HL-60 (cell line): ENCODE results near the gene TRIB2.

Source experiments
- GABPA ChIP-seq: IDR thresholded peaks from 2 replicates; pipeline ENCODE4 v1.6.1; 2012; ENCODE audit warnings: low read depth
- POLR2AphosphoS5 ChIP-seq: IDR thresholded peaks from 2 replicates; pipeline ENCODE4 v1.6.1; 2012; ENCODE audit warnings: low read depth
- SPI1 ChIP-seq: IDR thresholded peaks from 2 replicates; pipeline ENCODE4 v1.6.1; 2012; ENCODE audit warnings: low read depth, mild to moderate bottlenecking, borderline replicate concordance
- TF ChIP-seq, protein P1 (sequence below): IDR thresholded peaks from one replicate; pipeline ENCODE4 v1.5.1; 2011; ENCODE audit warnings: low read length, control low read depth, inconsistent platforms; ENCODE audit not compliant: insufficient read depth
- TF ChIP-seq, protein P2 (sequence below): IDR thresholded peaks from 2 replicates; pipeline ENCODE4 v1.6.1; 2012; ENCODE audit warnings: low read depth; ENCODE audit not compliant: insufficient replicate concordance

DNA sequence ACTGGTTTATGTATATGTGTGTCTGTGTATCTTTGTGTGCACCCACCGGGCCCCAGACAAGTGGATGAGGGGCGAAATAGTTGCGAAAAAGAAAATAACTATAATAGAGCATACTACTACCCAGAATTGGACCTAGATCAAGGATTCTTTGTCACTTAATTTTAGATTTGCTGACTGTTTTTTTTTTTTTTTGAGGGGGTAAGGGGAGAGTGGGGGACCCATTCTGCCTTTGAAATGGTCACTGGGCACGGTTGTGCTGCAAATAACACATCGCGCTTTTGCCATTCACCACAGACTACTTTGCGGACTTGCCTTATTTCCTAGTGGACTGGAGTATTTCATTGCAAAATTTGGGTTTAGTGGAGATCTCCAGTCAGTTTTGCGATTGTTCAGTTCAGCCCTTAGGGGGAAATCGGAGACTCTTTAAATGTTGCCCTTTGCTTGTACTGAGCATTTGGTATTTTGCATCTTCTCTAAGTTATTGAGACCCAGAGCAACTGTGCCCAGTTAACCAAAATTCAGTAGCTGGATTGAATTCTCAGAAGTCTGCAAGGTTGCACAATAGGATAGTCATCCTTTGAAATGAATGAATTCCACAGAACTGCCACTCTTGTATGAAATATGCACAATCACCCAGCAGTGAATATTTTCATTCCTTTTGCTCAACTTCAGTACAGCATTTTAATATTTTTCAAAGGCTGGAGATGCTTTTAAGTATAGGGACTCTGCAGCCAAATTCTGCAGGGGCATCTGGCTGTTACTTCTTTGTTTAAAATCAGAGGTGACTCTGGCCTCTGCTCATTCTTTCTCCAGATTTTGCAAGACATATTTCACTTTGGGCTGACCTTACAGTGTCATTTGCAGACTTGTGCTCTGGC, 2.9 kb downstream of the TRIB2 start:
- TF ChIP-seq, protein P1, sequence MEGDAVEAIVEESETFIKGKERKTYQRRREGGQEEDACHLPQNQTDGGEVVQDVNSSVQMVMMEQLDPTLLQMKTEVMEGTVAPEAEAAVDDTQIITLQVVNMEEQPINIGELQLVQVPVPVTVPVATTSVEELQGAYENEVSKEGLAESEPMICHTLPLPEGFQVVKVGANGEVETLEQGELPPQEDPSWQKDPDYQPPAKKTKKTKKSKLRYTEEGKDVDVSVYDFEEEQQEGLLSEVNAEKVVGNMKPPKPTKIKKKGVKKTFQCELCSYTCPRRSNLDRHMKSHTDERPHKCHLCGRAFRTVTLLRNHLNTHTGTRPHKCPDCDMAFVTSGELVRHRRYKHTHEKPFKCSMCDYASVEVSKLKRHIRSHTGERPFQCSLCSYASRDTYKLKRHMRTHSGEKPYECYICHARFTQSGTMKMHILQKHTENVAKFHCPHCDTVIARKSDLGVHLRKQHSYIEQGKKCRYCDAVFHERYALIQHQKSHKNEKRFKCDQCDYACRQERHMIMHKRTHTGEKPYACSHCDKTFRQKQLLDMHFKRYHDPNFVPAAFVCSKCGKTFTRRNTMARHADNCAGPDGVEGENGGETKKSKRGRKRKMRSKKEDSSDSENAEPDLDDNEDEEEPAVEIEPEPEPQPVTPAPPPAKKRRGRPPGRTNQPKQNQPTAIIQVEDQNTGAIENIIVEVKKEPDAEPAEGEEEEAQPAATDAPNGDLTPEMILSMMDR = no peak
- TF ChIP-seq GABPA = no peak
- TF ChIP-seq, protein P2, sequence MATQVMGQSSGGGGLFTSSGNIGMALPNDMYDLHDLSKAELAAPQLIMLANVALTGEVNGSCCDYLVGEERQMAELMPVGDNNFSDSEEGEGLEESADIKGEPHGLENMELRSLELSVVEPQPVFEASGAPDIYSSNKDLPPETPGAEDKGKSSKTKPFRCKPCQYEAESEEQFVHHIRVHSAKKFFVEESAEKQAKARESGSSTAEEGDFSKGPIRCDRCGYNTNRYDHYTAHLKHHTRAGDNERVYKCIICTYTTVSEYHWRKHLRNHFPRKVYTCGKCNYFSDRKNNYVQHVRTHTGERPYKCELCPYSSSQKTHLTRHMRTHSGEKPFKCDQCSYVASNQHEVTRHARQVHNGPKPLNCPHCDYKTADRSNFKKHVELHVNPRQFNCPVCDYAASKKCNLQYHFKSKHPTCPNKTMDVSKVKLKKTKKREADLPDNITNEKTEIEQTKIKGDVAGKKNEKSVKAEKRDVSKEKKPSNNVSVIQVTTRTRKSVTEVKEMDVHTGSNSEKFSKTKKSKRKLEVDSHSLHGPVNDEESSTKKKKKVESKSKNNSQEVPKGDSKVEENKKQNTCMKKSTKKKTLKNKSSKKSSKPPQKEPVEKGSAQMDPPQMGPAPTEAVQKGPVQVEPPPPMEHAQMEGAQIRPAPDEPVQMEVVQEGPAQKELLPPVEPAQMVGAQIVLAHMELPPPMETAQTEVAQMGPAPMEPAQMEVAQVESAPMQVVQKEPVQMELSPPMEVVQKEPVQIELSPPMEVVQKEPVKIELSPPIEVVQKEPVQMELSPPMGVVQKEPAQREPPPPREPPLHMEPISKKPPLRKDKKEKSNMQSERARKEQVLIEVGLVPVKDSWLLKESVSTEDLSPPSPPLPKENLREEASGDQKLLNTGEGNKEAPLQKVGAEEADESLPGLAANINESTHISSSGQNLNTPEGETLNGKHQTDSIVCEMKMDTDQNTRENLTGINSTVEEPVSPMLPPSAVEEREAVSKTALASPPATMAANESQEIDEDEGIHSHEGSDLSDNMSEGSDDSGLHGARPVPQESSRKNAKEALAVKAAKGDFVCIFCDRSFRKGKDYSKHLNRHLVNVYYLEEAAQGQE = no peak
- no peak for TF ChIP-seq POLR2AphosphoS5
- no peak for TF ChIP-seq SPI1
